HG03095 (cell line): ENCODE data around the gene TYK2.
A peak's percentile ranks its signal among the peaks of the same experiment; 100 is the strongest.

Experiments
- ATAC-seq: cut with Tn5 transposase; IDR thresholded peaks from one replicate; pipeline ENCODE4 v1.9.1; 2021; ENCODE audit warnings: moderate library complexity; ENCODE audit not compliant: unreplicated experiment

TYK2 gene

GRCh38 chr19:10335352-10335985 lies 44.9 kb downstream of the TYK2 start:
- ATAC-seq: no peak

GRCh38 chr19:10334588-10335351 lies 45.6 kb downstream of the TYK2 start:
- no peak for ATAC-seq

- ATAC-seq: no peak
Measured at GRCh38 chr19:10333758-10334587, 46.4 kb downstream of the TYK2 start.

GRCh38 chr19:10332965-10333757 lies 47.2 kb downstream of the TYK2 start, which contains the start of gene RAVER1:
Gene RAVER1 (minus strand): TSS chr19:10333529. CDS start chr19:10333507, 22 bp downstream.
- peak; percentile 71 for ATAC-seq

- ATAC-seq: no peak
Measured at GRCh38 chr19:10332158-10332964, 48.0 kb downstream of the TYK2 start.

GRCh38 chr19:10329555-10329954 lies 50.8 kb downstream of the TYK2 start:
- no peak for ATAC-seq

- ATAC-seq: no peak
Measured at GRCh38 chr19:10328558-10329429, 51.6 kb downstream of the TYK2 start.

- no peak for ATAC-seq
Measured at GRCh38 chr19:10327793-10328192, 52.6 kb downstream of the TYK2 start.

GRCh38 chr19:10325732-10326131 lies 54.6 kb downstream of the TYK2 start:
- no peak for ATAC-seq

GRCh38 chr19:10321874-10322835 lies 58.2 kb downstream of the TYK2 start:
- no peak for ATAC-seq

- no peak for ATAC-seq
Measured at GRCh38 chr19:10321417-10321797, 59.0 kb downstream of the TYK2 start.

- ATAC-seq: no peak
Measured at GRCh38 chr19:10320602-10321416, 59.6 kb downstream of the TYK2 start.

GRCh38 chr19:10318807-10319682 lies 61.3 kb downstream of the TYK2 start:
- ATAC-seq: no peak

- ATAC-seq: no peak
Measured at GRCh38 chr19:10317857-10318462, 62.4 kb downstream of the TYK2 start.

- no peak for ATAC-seq
Measured at GRCh38 chr19:10317045-10317856, 63.1 kb downstream of the TYK2 start.
